ENCODE data around the gene GAS6.

GAS6 gene

DNA sequence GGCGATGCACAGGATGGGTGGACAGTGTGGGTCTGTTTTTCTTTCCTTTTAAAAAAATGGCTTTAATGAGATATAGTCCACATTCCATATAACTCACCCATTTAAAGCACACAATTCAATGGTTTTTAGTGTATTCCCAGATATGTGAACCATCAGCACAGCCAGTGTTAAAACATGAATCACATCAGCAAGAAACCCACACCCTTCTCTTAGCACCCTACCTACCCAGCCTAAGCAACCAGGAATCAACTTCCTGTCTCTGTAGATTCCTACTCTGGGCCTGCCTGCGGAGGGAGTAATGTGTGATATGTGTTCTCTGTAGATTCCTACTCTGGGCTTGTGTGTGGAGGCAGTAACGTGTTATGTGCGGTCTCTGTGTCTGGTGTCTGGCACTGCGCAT, 92.9 kb downstream of the GAS6 start:
- no peak for DNase-seq (ENCODE audit: low spot score)
